Fibroblast of the conjunctiva (primary cell): ENCODE data around the gene PLAU.
"Not testable (repeated sequence)": the region's sequence is repeated elsewhere in the genome, so short reads cannot be mapped to it uniquely, and the experiment has no call there.

Experiments used
- DNase-seq: peaks from one replicate; pipeline ENCODE4 v3.0.0-alpha.2; 2010; ENCODE audit warnings: low read depth

PLAU gene

DNA sequence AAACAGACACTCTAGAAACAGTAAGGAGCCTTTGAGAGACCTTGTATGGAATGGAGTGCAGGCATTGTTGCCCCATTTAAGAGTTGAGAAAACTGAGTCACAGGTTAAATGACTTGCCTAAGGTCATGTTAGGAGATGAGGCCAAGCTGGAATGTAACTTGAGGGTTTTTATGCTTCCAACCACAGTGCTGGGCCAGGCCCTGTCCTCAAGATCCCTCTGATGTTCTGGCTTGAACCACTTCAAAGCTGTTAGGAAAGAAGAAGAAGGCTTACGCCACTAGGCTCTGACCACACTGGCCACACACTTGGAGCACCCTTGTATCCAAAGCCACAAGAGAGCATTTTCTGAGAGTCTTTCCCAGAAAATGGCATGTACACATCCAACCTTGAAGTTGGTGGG is 42.7 kb downstream of the PLAU start:
- DNase-seq = no peak

DNA sequence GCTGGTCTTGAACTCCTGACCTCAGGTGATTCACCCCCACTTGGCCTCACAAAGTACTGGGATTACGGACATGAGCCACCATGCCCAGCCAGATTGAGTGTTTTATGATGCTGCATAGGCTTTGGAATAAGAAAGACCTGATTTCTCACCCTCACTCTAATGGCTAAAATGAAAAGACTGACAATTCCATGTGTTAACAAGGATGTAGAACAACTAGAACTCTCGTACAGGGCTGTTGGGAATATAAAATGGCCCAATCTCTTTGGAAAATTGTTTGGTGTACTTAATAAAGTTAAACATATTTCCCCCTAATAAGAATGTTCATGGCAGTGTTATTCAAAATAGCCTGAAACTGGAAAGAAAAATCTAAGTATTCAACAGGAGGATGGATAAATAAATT is 43.8 kb downstream of the PLAU start:
- DNase-seq = no peak

DNA sequence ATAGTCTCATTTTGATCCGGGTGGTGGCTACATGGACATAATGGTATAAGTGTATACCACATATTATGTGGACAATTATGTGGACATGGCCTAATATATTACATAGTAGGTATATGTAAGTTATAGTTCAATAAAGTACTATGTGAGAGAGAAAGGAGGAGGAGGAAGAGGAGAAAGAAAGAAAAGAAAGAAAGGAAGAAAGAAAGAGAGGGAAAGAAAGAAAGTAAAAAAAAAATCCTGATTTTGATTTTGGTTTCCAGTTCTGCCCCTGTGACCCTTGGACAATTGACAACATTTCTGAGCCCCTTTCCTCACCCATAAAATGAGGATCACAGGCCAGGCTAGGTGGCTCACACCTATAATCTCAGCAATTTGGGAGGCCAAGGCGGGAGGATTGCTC is 44.8 kb downstream of the PLAU start:
- DNase-seq = no peak

DNA sequence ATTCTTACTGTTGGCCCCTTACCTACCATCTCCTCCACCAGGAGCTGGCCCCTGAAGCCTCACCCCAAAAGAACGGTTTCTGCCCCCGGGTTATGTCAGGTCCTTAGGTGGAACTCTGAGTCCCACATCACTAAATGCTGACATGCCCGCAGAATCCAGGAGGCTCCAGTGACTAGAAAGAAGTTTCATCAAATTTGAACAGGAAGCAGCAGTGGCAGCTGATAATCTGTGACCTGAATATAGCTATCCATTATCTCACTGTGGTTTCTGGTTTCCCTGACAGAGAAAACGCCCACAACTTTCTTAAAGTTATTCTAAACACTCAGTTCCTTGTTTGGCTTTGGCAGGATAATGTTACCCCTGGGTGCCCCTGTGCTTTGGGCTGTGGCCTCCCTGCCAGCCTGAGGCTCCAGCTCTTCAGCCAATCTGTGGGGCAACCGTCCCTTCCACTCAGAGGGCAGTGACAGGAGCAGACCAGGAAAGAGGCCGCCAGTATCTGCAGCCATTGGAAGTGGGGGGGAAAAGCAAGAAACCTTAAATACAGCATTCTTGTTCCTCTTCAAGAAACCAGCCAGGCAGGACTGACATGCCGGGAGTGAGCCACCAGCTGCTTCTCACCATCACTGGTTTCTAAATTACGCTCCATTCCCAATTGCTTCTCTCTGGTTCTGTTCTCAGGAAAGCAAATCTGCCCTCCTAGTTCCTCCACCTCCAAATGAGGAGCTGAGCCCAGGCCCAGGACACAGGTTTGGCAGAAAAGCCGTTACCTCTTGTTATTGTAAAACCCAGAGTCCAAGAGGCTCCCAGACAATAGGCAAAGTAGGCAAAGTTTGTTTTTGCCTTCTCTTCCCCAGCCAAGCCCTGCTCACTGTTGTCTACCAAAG is 45.8 kb downstream of the PLAU start:
- no peak for DNase-seq

DNA sequence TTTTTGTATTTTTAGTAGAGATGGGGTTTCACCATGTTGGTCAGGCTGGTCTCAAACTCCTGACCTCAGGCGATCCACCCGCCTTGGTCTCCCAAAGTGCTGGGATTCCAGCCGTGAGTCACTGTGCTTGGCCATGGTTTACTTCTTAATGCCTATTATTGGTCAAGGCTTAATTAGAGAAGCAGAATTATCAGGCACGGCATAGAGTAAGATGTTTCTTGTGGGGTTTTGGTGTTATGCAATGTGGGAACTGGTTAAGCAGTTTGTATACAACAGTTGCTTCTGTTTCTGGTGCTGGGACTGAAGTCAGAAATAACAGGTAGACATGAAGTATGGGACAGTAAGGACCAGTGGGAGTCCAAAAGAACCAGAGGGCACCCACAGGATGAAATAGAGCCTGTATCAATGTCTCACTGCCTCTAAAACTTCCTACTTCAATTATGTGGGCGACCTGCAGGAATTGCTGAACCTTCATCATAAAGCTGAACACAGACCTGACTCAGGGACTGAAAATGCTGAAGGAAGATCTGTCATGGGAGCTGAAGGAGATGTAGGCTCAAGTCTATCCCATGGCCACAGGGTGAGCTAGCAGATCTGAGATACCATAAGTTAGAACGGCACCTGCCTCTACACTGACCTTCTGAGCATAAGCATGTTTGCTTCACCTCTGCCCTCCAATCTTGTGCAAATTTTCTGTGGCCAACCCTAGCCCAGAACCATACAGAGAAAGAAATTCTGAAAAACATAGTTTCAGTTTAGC is 48.7 kb downstream of the PLAU start:
- DNase-seq = no peak

DNA sequence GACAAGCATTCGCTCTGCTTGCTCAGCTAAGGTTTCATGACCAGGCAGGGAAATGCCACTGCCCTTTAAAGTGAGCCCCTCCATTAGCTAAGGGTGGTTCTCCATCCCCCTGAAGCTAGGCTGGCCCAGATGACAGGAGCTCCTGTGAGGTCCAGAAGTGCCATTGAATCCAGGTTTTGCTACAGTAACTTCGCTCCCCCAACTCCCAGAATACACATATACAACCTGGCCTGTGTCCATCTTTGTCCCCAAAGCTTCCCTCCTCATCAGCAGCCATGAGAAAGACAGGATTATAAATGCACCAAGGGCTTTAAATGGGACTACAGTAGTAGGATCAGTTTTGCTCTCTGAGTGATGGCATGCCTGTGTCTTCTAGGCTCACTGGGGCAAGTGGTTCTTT is 51.5 kb downstream of the PLAU start:
- DNase-seq = no peak

DNA sequence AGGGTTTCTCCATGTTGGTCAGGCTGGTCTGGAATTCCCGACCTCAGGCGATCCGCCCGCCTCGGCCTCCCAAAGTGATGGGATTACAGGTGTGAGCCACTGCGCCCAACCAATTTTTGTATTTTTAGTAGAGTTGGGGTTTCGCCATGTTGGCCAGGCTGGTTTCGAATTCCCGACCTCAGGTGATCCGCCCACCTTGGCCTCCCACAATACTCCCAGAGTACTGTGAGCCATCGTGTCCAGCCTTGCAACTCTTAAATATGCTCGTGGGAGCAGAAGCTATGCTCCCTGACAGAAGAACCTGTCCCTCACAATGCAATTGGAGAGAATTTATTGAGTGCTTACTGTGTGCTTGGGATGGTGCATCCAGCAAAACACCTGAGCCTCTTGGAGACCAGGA is 52.6 kb downstream of the PLAU start:
- DNase-seq = not testable (repeated sequence)

DNA sequence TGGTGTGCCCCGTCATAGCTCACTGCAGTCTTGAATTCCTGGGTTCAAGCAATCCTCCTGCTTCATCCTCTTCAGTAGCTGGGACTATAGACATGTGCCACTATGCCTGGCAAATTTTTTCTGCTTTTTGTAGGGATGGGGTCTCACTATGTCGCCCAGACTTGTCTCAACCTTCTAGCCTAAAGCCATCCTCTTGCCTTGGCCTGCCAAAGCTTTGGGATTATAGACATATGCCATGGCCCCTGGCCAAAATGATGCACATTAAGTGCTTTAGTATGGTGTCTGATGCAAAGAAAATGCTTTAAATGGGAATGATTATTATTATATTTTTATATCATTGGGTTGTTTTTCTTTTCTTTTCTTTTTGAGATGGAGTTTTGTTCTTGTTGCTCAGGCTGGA is 53.8 kb downstream of the PLAU start:
- no peak for DNase-seq

DNA sequence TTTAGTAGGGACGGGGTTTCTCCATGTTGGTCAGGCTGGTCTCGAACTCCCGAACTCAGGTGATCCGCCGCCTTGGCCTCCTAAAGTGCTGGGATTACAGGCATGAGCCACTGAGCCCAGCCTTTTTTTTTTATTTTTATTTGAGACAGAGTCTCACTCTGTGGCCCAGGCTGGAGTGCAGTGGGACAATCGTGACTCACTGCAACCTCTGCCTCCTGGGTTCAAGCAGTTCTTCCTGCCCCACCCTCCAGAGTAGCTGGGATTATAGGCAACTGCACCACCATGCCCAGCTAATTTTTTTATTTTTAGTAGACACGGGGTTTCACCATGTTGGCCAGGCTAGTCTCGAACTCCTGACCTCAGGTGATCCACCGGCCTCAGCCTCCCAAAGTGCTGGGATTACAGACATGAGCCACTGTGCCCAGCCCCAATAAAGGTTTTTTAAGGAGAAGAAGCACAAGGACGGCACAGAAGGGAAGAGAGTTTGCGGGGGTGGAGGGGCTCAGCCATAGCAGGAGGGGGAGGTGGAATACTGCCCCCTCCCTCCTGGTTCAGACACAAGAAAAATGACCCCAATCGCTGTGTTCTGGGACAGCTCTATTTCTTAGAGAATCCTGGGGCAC is 54.4 kb downstream of the PLAU start:
- not testable (repeated sequence) for DNase-seq

DNA sequence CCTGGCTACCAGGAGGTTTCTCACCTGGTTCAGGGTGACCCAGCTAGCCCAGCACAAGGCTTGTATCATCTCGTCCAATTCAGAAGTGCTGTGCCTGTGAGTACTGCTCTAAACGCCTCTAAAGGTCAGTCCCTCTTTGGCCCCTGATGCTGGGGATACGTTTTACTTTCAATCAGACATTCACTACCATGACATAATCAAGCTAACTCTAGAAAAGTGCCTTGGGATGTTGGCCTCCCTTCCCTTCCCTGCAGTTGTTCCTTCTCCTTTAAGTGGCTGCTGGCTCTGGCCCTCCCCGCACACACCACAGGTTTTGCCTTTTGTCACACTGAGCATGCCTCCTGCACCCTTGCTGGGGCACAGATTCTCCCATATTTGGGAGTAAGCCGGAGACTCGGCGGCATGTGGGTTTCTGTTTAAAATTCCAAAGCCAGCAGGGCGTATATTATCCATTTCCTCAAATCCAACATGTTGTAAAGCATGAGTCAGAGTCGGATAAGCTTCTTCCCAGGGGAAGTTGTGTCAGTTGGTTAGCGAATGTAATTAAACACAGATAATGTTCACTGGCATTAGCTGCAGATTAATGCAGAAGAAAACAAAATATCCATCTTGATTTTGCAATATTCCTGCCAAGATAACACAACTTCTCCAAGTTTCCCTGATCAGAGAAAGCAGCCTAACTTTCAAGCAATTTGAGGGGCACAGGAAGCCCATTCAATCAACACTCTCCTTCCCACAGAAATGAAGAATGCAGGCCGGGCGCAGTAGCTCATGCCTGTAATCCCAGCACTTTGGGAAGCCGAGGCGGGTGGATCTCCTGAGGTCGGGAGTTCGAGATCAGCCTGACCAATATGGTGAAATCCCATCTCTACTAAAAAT is 55.2 kb downstream of the PLAU start:
- peak; percentile 95 for DNase-seq

DNA sequence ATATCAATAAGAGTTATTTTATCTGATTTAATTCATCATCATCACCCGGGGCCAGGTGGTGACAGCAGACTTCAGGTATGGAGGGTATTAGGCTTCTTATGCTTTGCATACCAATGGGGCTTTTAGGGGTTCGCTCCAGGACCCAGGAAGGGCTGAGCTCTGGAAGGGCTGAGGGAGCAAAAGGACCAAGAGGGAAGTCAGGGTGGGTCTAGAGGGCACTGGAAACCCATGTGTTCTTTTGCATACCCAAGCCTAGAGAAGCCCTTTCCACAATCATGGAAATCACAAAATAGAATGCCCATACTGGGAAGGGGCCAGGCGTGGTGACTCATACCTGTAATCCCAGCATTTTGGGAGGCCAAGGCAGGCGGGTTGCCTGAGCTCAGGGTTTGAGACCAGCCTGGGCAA is 56.1 kb downstream of the PLAU start:
- no peak for DNase-seq
